ENCODE results near the gene DDC.
A peak's percentile ranks its signal among the peaks of the same experiment; 100 is the strongest.
"Not testable (repeated sequence)": the region's sequence is repeated elsewhere in the genome, so short reads cannot be mapped to it uniquely, and the experiment has no call there.

DDC gene

DNA sequence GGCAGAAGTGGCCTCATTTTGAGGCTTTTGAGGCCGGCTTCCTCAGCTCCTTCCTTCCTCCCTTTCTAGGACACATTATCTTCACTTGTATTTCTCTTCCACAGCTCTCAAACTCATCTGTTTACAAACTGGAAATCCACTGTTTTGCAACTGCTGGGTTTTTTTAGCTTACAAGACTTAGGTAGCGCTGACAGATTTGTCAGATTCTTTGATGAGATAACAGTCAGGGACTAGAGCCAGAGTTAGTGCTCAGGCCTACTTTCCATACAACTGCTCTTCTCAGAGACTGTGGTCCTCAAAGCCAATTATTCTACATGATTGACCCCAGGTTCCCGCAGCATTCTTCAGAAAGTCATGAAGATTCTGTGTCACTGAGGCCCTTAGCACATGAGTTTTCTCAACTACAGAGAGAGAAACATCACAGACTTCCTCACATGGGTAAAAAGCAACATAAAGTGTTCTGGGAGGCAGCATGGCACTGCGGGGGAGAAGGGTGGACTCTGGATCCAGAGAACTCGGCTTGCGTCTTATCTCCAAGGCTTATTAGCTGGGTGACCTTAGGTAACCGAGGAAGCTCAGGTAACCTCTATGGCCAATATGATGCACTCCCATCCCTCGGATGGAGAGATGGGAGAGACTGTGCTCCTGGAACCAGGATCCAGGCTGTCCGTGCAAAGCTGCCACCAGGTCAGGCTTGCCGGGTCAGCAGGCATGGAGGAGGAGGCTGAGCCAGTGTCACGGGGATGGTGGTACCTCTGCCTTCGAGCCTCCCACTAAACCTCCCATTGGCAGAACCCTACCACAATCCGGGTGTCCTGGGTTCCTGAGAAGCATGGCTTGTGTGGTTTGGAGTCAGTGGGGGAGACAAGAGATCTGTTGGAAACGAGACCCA lies 10.5 kb downstream of the DDC start:
- no peak for DNase-seq (ENCODE audit: low spot score)

DNA sequence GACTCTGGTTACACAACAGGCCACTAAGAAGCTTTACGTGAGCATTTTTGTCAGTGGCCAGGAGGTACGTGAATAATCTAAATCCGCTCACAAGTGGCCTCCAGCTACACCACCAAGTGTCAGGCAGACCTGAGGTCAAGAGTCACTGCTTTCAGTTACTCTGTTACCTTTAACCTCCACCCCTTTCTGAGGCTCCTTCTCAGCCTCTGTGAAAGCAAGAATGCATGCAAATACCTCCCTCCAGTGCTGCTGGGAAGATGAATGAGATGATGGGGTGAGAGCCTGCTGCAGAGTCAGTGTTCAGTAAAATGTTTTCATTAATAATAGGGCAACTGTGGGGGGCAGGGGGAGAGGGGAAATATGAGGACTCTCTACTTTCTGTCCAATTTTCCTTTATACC lies 11.2 kb downstream of the DDC start:
- DNase-seq (ENCODE audit: low spot score), result no peak

DNA sequence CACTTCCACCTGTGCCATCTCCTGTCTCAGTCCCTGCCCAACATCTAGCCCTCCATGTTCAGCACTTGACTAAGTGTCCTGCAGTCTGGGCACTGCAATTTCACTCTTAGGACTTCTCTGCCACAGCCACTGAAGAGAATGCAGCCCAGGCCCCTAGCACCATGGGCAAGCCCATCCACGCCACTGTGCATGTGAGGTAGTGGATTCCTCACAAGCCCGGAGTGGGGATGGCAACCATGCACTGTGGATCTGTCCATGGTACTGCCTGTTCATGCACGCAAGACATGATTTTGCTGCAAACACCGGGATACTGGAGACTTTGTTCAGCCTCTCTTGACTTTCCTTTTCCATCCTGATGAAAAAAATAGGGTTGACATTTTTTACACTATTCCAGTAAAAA lies 12.3 kb downstream of the DDC start:
- DNase-seq (ENCODE audit: low spot score), result no peak

DNA sequence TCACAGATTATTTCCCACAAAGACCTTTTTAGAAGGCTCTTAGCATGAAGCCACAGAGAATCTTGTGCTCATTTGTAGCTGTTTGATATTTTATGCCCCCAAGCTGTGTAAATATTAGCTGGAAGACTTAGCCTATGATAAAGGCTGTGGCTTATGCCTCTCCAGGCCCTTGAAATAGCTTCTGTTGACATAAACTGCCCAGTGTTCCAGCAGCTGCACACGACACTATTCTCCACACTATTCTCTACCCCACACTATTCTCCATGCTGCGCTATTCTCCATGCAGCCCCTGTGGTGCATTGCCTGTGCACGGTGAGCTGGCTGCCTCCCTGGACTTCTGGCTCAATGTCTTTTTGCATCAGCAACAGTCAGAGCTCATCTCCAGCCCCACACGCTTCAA lies 13.1 kb downstream of the DDC start:
- DNase-seq (ENCODE audit: low spot score), result no peak

GRCh38 chr7:50545613-50546012 lies 19.6 kb downstream of the DDC start:
- not testable (repeated sequence) for DNase-seq (ENCODE audit: low spot score)

- no peak for DNase-seq (ENCODE audit: low spot score)
These were observed 20.2 kb downstream of the DDC start for GRCh38 chr7:50544992-50545391.

DNA sequence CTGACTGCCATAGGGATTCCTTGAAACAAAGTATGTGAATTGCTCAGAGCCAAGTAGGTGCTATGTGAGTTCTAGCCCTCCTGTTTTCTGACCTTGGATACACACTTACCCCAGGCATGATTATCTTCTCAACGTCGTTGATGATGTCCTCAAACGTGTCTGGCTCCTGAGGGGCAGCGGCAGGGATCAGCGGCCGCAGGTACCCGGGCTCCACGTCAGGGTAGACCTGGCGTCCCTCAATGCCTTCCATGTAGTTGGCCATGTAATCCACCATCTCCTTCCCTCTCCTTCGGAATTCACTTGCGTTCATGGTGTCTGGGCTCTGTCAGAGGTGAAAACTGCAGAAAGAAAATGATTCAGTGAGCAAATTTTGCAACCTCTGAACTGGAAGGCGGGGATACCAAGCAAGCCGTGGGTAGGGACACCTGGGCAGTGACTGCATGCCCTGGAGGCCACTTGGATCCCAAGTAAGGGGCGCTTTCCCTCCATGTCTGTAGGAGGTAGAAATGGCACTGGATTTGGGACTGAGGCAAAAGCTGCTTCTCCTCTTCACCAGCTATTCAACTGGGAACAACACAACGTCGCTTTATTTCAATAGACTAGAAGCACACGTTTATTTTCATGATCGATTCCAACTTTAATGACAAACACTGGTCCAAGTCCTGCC lies 21.3 kb downstream of the DDC start:
- DNase-seq (ENCODE audit: low spot score), result no peak

- DNase-seq (ENCODE audit: low spot score), result no peak
These were observed 23.1 kb downstream of the DDC start for GRCh38 chr7:50542132-50542531.

- DNase-seq (ENCODE audit: low spot score), result no peak
These were observed 24.2 kb downstream of the DDC start for GRCh38 chr7:50540785-50541579.

DNA sequence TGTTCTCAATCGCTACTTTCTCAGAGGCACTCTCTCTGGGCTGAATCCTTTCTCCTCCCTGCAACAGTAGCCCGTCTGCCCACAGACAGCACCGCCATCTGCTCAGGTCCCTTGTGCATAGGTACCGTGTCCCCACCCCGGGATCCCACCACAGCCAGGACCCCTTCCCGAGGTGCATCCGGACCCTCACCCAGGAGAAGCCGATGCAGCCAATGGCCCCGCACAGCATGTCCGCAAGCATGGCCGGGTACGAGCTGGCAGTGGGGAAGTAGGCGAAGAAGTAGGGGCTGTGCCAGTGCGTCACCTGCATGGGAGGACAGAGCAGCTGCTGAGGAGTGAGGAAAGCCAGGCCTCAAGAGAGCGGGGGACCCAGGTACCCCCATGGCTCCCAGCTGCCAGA lies 25.5 kb downstream of the DDC start:
- no peak for DNase-seq (ENCODE audit: low spot score)

DNA sequence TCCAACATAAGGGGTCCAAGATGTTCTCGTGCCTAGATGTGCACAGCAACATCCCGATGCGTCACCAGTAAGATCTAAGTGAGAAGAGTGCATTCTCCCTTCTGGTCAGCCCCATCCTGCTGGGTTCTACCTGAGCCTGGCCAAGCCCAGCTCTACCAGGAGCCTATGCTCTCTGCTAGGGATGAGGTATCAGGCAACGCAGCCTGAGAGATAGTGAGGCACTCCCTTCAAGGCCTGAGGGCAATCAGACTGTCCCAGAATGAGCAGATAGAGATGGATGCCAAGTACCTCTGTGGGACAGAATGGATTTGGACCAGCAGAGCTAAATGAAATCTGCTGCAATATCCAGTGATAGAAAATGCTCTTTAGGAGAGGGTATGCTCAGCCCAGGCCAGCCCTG lies 26.7 kb downstream of the DDC start:
- DNase-seq (ENCODE audit: low spot score), result no peak

- no peak for DNase-seq (ENCODE audit: low spot score)
These were observed 27.8 kb downstream of the DDC start for GRCh38 chr7:50537417-50537816.

GRCh38 chr7:50535291-50535711 lies 29.9 kb downstream of the DDC start:
- DNase-seq (ENCODE audit: low spot score), result peak; percentile 21

DNA sequence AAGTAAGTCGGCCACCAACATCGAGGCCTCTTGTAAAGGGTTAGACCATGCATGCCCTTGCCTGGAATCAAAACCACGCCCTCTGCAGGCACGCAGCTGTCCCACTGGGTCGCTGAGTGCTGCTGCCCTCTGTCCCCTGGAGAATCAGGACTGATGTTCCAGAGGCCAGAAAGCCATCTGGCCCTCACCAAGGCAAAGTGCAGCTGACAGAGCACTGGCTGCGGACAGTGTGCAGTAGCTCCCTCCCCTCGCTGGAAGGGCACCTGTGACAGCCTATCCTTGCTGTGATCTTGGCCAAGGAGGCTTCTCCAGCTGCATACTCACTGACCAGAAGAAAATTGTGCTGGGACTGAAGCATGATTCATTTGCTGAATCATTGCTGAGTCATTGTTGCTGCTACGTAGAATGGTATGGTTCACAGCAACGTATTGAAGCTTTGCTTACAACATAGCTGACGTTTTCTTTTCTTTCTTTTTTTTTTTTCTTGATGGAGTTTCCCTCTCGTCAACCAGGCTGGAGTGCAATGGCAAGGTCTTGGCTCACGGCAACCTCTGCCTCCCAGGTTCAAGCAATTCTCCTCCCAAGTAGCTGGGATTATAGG lies 30.4 kb downstream of the DDC start:
- DNase-seq (ENCODE audit: low spot score), result peak; percentile 89

DNA sequence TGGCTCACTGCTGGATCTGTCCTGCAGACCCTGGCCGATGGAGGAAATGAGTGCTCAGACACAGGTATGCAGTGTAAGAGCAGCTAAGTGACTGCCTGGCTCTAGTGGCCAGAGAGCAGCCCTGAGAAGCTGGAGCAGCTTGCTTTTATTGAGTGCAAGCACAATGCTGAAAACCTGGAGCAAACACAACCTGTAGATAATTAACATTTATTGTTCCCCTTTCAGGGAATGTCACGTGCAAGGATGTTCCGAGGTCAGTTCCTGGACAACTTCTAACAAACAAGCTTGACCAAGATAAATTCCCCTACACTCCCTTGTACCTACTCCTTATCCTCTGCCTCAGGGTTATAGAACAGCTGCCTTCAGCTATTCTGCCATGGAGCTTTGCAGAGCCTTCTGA lies 31.3 kb downstream of the DDC start:
- no peak for DNase-seq (ENCODE audit: low spot score)

DNA sequence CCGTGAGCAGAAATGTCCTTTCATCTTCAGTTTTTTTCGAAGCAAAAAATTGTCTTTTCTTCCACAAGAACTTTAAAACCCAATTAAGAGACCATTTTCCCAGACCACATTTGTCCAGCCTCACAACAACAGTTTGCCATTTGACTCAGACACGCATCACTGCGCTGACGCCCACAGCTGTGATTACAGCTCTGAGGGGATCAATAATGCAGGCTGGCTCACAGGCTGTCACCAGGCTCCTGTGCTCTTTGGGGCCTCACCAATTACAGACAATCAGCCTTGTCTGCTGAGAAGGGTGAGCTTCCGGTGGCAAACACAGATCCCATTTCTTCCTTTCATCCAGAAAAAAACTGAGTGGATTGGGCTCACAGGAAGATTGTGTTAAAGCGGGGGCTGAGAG lies 33.3 kb downstream of the DDC start:
- no peak for DNase-seq (ENCODE audit: low spot score)

DNA sequence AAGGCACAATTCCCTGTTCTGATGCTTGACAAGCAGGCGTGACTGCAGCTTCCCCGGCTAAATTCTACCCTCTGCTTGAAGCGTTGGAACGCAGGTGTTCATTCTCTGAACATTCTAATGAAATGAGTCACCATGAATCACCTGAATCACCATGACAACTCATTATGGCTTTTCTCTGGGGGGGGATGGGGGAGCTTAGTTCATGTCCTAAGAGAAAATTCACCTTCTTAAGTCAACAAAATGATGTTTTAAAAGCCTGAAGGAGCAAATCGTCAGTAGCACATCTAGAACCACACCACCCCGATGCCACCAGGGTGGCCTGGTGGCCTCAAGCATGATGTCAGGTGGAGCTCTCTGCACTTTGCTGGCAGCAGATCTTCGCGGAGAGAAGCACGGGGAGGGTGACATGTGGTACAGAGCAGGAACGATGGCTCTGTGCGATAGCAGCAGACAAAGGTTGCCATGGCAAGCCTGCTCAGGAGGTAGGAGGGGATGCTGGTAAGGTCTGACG lies 33.7 kb downstream of the DDC start:
- DNase-seq (ENCODE audit: low spot score), result no peak

GRCh38 chr7:50530766-50531165 lies 34.4 kb downstream of the DDC start:
- no peak for DNase-seq (ENCODE audit: low spot score)

DNA sequence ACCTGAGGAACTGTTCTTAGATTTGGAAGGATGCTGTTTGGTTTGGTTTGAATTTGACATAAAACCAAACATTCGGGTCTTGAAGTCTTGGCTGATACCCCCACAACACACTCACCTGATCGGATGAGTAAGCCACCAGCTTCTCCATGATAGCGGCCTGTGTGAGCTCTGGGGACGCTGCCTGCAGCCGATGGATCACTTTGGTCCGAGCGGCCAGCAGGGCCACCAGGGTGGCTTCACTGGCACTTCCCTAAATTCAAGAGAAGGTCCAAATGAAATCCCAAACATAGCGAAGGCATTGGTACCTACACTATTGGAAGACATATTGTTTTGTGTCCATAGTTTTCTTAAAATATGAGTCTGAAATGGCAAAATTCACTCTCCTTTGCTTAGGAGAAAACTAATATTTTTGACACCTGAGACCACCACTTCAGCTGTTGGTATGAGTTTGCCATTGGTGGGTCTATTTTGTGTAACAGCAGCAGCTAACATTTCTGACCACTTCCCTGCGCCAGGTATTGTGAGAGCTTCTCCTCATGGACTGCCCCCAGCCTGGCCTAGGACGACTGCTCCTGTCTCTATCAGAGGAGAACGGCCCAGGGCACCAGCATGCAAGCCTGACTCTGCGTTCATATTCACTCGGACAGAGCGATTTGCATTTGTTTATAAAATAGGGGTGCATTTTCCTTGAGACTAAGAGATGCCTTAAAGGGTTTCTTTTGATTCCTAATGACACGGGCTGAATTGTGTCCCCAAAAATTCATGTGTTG lies 35.9 kb downstream of the DDC start:
- DNase-seq (ENCODE audit: low spot score), result no peak

- no peak for DNase-seq (ENCODE audit: low spot score)
These were observed 36.7 kb downstream of the DDC start for GRCh38 chr7:50528266-50529092.
